Vagina (tissue), 2 donors: ENCODE results near the gene PLEKHG4B. TPM values are rescaled to one million over a fixed set of nuclear protein-coding genes. Genes with fewer than 3 reads are reported as not detected.

Experiments used
- DNase-seq, 2 donors: peaks; one replicate each; pipeline ENCODE4 v3.0.0-alpha.2; 2017; ENCODE audit errors: extremely low spot score in 2 of 2
- H3K27ac ChIP-seq: fragments of 200-600 bp; sonication (generic); one replicate; pipeline ENCODE4 v1.5.1; 2019
- H3K27me3 ChIP-seq: fragments of 200-600 bp; sonication (generic); one replicate; pipeline ENCODE4 v1.5.1; 2019
- H3K36me3 ChIP-seq, 2 donors: fragments of 200-600 bp; sonication (generic); one replicate each; pipeline ENCODE4 v1.5.1; 2017 to 2019
- H3K4me1 ChIP-seq: fragments of 200-600 bp; sonication (generic); one replicate; pipeline ENCODE4 v1.5.1; 2019
- H3K4me3 ChIP-seq, 2 donors: fragments of 200-600 bp; sonication (generic); 1 replicate in 1 of 2; 2 replicates in 1 of 2; pipeline ENCODE4 v1.5.1; 2016 to 2019
- H3K9me3 ChIP-seq: fragments of 200-600 bp; sonication (generic); one replicate; pipeline ENCODE4 v1.5.1; 2019
- CTCF ChIP-seq, 3 experiments: fragments of 450-650 bp in 2 of 3; fragments of 200-600 bp in 1 of 3; sonication (generic) in 1 of 3; IDR thresholded peaks; one replicate each; pipeline ENCODE4 v1.5.1; 2017 to 2019; ENCODE audit warnings: antibody characterized with exemption in 3 of 3, mild to moderate bottlenecking in 2 of 3, moderate library complexity in 2 of 3
- POLR2A ChIP-seq, 2 donors: fragments of 450-650 bp; IDR thresholded peaks; one replicate each; pipeline ENCODE4 v1.6.1; 2017; ENCODE audit warnings: antibody characterized with exemption in 2 of 2, mild to moderate bottlenecking in 2 of 2, moderate library complexity in 2 of 2
- POLR2AphosphoS5 ChIP-seq, 2 donors: sonication (generic); formaldehyde crosslinking; IDR thresholded peaks; one replicate each; pipeline ENCODE4 v1.9.0; 2017; ENCODE audit warnings: antibody characterized with exemption in 2 of 2, mild to moderate bottlenecking in 2 of 2, low read depth in 1 of 2; ENCODE audit not compliant: insufficient read depth in 1 of 2
- intact Hi-C: fragments of 100-400 bp; cut with DNase I; formaldehyde crosslinking; loops from one replicate; pipeline ENCODE4 v1.15.1; 2023
- total RNA-seq: library from RNA; depleted of rRNA; stranded (reverse); fragments of >200 nt; gene quantifications from one replicate; pipeline ENCODE4 v1.2.3, GENCODE V29; 2016

PLEKHG4B gene
- total RNA-seq, 1 donor from 2014 or later, result 0.74 TPM

- H3K4me3 ChIP-seq, result no peak overlapping the region
- no peaks in the 10 kb centered on the region for H3K27me3 ChIP-seq
- H3K4me1 ChIP-seq, result no peaks in the 10 kb centered on the region
- DNase-seq, result no peak
- H3K9me3 ChIP-seq, result no peaks in the 10 kb centered on the region
- no peak overlapping the region for H3K27ac ChIP-seq
- TF ChIP-seq POLR2AphosphoS5 (IDR thresholded peaks at IDR 0.05; ENCODE audit: insufficient read depth in 1 of 2, low read depth in 1 of 2) (no peak), POLR2A (IDR thresholded peaks at IDR 0.05) (no peak), CTCF (IDR thresholded peaks at IDR 0.05) (no peak)
- H3K36me3 ChIP-seq, result no peaks in the 10 kb centered on the region
- intact Hi-C loops, result no loop called here
Measured at GRCh38 chr5:77546-77945, 14.4 kb upstream of the PLEKHG4B start.

- no peak for TF ChIP-seq POLR2AphosphoS5 (IDR thresholded peaks at IDR 0.05; ENCODE audit: insufficient read depth in 1 of 2, low read depth in 1 of 2)
- Histone ChIP-seq H3K4me1 (no peaks in the 10 kb centered on the region), H3K4me3 (no peak overlapping the region), H3K27me3 (no peaks in the 10 kb centered on the region), H3K36me3 (no peaks in the 10 kb centered on the region), H3K9me3 (no peaks in the 10 kb centered on the region), H3K27ac (no peak overlapping the region)
- DNase-seq, result peak in 1 of 2 donors; percentile 62
- intact Hi-C loops, result no loop called here
Measured at GRCh38 chr5:77957-78804, 13.8 kb upstream of the PLEKHG4B start.

GRCh38 chr5:78805-79149 is 13.2 kb upstream of the PLEKHG4B start:
- H3K4me3 ChIP-seq, result no peak overlapping the region
- DNase-seq, result no peak
- TF ChIP-seq POLR2AphosphoS5 (IDR thresholded peaks at IDR 0.05; ENCODE audit: insufficient read depth in 1 of 2, low read depth in 1 of 2) (no peak), POLR2A (IDR thresholded peaks at IDR 0.05) (no peak)
- no peaks in the 10 kb centered on the region for H3K27me3 ChIP-seq
- no peak overlapping the region for H3K27ac ChIP-seq
- no peaks in the 10 kb centered on the region for H3K9me3 ChIP-seq
- intact Hi-C loops, result no loop called here
- no peaks in the 10 kb centered on the region for H3K36me3 ChIP-seq
- no peaks in the 10 kb centered on the region for H3K4me1 ChIP-seq

GRCh38 chr5:79263-79662 is 12.7 kb upstream of the PLEKHG4B start:
- Histone ChIP-seq H3K4me3 (no peak overlapping the region), H3K27ac (no peak overlapping the region), H3K36me3 (no peaks in the 10 kb centered on the region), H3K27me3 (no peaks in the 10 kb centered on the region), H3K4me1 (no peaks in the 10 kb centered on the region), H3K9me3 (no peaks in the 10 kb centered on the region)
- DNase-seq, result no peak
- intact Hi-C loops, result no loop called here
- no peak for TF ChIP-seq POLR2AphosphoS5 (IDR thresholded peaks at IDR 0.05; ENCODE audit: insufficient read depth in 1 of 2, low read depth in 1 of 2)
- TF ChIP-seq CTCF (IDR thresholded peaks at IDR 0.05), result no peak
- no peak for TF ChIP-seq POLR2A (IDR thresholded peaks at IDR 0.05)

GRCh38 chr5:79821-80220 is 12.1 kb upstream of the PLEKHG4B start:
- Histone ChIP-seq H3K27me3 (no peaks in the 10 kb centered on the region), H3K27ac (no peak overlapping the region), H3K9me3 (no peaks in the 10 kb centered on the region), H3K4me3 (no peak overlapping the region), H3K36me3 (no peaks in the 10 kb centered on the region), H3K4me1 (no peaks in the 10 kb centered on the region)
- intact Hi-C loops, result no loop called here
- TF ChIP-seq POLR2AphosphoS5 (IDR thresholded peaks at IDR 0.05; ENCODE audit: insufficient read depth in 1 of 2, low read depth in 1 of 2) (no peak), CTCF (IDR thresholded peaks at IDR 0.05) (no peak), POLR2A (IDR thresholded peaks at IDR 0.05) (no peak)
- DNase-seq, result no peak

- DNase-seq, result no peak
- intact Hi-C loops, result no loop called here
- no peak for TF ChIP-seq POLR2A (IDR thresholded peaks at IDR 0.05)
- TF ChIP-seq POLR2AphosphoS5 (IDR thresholded peaks at IDR 0.05; ENCODE audit: insufficient read depth in 1 of 2, low read depth in 1 of 2), result no peak
- no peak for TF ChIP-seq CTCF (IDR thresholded peaks at IDR 0.05)
- H3K9me3 ChIP-seq, result no peaks in the 10 kb centered on the region
- no peaks in the 10 kb centered on the region for H3K27me3 ChIP-seq
- H3K27ac ChIP-seq, result no peak overlapping the region
- no peak overlapping the region for H3K4me3 ChIP-seq
- no peaks in the 10 kb centered on the region for H3K4me1 ChIP-seq
- H3K36me3 ChIP-seq, result no peaks in the 10 kb centered on the region
Measured at GRCh38 chr5:81391-82021, 10.5 kb upstream of the PLEKHG4B start.
